K562 (cell line): ENCODE results near the gene GARNL3. TPM values are rescaled to one million over a fixed set of nuclear protein-coding genes. Genes with fewer than 3 reads are reported as not detected.
A peak's percentile ranks its signal among the peaks of the same experiment; 100 is the strongest.

Experiments
- ATAC-seq: fragments of 200-7000 bp; cut with Tn5 transposase; 3 replicates; pipeline ENCODE4 v1.9.1; 2020; ENCODE audit warnings: moderate library complexity
- BruUV-seq: library from RNA; stranded (reverse); fragments of 400-500 nt; replicated peaks from 2 replicates; lab custom pipeline; 2021; lab: Mats Ljungman, UMichigan
- CTCF ChIA-PET: fragments of 300-600 bp; formaldehyde crosslinking; extraction: SDS; loops from one replicate; lab custom pipeline; 2021; ENCODE audit warnings: low intra/inter-chr PET ratio; lab: Yijun Ruan, JAX
- POLR2A ChIA-PET: fragments of 300-600, 350-650 bp; sonication (Branson Sonifier 250); formaldehyde crosslinking; extraction: SDS; loops from one replicate; lab custom pipeline; 2021; ENCODE audit warnings: antibody characterized with exemption, inconsistent platforms; lab: Yijun Ruan, JAX
- DNase-seq, 4 experiments: peaks; one replicate each; pipeline versions ENCODE4 v3.0.0 to v3.0.0-alpha.2; 2011 to 2018; ENCODE audit warnings: low spot score in 3 of 4, mixed read lengths in 3 of 4; ENCODE audit errors: extremely low read depth in 1 of 4
- FAIRE-seq: peaks from 2 replicates; lab custom pipeline; 2011; peaks lifted over from hg19 to GRCh38; lab: Jason Lieb, UNC
- H2AFZ ChIP-seq: 2 replicates; pipeline ENCODE4 v1.6.0; 2011; ENCODE audit warnings: low read depth, low read length, control low read depth, inconsistent platforms
- H3K27ac ChIP-seq: fragments of 200-600 bp; 3 replicates; pipeline ENCODE4 v1.8.0; 2011; ENCODE audit warnings: low read depth, mild to moderate bottlenecking, control low read depth, inconsistent platforms, low read length, moderate library complexity, mixed read lengths; ENCODE audit errors: extremely low read depth
- H3K27me3 ChIP-seq, 2 experiments: fragments of 300-600 bp in 1 of 2; 2 replicates in 1 of 2; 3 replicates in 1 of 2; pipeline versions ENCODE4 v1.6.0 to v1.8.0; 2011; ENCODE audit warnings: inconsistent platforms in 2 of 2, low read length in 2 of 2, mild to moderate bottlenecking in 1 of 2, mixed read lengths in 1 of 2, moderate library complexity in 1 of 2; ENCODE audit not compliant: control insufficient read depth in 2 of 2, insufficient read depth in 2 of 2
- H3K36me3 ChIP-seq: fragments of 300-600 bp; 3 replicates; pipeline ENCODE4 v1.8.0; 2011; ENCODE audit warnings: mild to moderate bottlenecking, low read length, inconsistent platforms; ENCODE audit not compliant: control insufficient read depth, insufficient read depth
- H3K4me1 ChIP-seq, 2 experiments: fragments of 200-600 bp in 1 of 2; replicated peaks in 1 of 2; 2 replicates in 1 of 2; 3 replicates in 1 of 2; pipeline versions ENCODE4 v1.5.1 to v1.8.0; 2011; ENCODE audit warnings: inconsistent platforms in 2 of 2, low read length in 2 of 2, mild to moderate bottlenecking in 1 of 2, mixed read lengths in 1 of 2, moderate library complexity in 1 of 2; ENCODE audit not compliant: control insufficient read depth in 2 of 2, insufficient read depth in 2 of 2
- H3K4me2 ChIP-seq: 2 replicates; pipeline ENCODE4 v1.6.1; 2011; ENCODE audit warnings: low read length, control low read depth, inconsistent platforms, mixed read lengths; ENCODE audit not compliant: insufficient read depth
- H3K4me3 ChIP-seq: fragments of 200-600 bp; sonication (generic), shearing (Covaris generic); 2 replicates; pipeline ENCODE4 v1.5.1; 2016; ENCODE audit warnings: control low read depth, inconsistent platforms
- H3K79me2 ChIP-seq: fragments of 200-600 bp; 3 replicates; pipeline ENCODE4 v1.8.0; 2011; ENCODE audit warnings: low read length, inconsistent platforms; ENCODE audit not compliant: control insufficient read depth, insufficient read depth
- H3K9ac ChIP-seq, 2 experiments: 2 replicates each; pipeline versions ENCODE4 v1.6.0 to v1.6.1; 2011; ENCODE audit warnings: low read depth in 2 of 2, low read length in 2 of 2, control low read depth in 1 of 2, inconsistent platforms in 1 of 2, mild to moderate bottlenecking in 1 of 2, mixed read lengths in 1 of 2; ENCODE audit not compliant: insufficient read depth in 1 of 2
- H3K9me1 ChIP-seq: one replicate; pipeline ENCODE4 v1.6.0; 2011; ENCODE audit warnings: inconsistent platforms, mild to moderate bottlenecking, low read length, moderate library complexity; ENCODE audit not compliant: control insufficient read depth, insufficient read depth
- H3K9me3 ChIP-seq: replicated peaks from 2 replicates; pipeline ENCODE4 v1.5.1; 2011; ENCODE audit warnings: low read depth, low read length, inconsistent platforms; ENCODE audit not compliant: control insufficient read depth, insufficient read depth
- H4K20me1 ChIP-seq: replicated peaks from 2 replicates; pipeline ENCODE4 v1.6.1; 2011; ENCODE audit warnings: low read length, inconsistent platforms, mixed read lengths; ENCODE audit not compliant: control insufficient read depth, insufficient read depth
- CHD4 ChIP-seq: fragments of 200-600 bp; sonication (generic); IDR thresholded peaks from 3 replicates; pipeline ENCODE4 v1.6.1; 2012; ENCODE audit warnings: low read depth, mild to moderate bottlenecking, mixed read lengths, low read length, inconsistent platforms; ENCODE audit not compliant: insufficient read depth, insufficient replicate concordance, poor library complexity, severe bottlenecking
- GATA2 ChIP-seq: sonication (generic); formaldehyde crosslinking; IDR thresholded peaks from 2 replicates; pipeline ENCODE4 v1.4.0; 2020; ENCODE audit warnings: mild to moderate bottlenecking, missing genetic modification reagents
- MAFF ChIP-seq: IDR thresholded peaks from 2 replicates; pipeline ENCODE4 v1.6.1; 2012; ENCODE audit warnings: low read length, improper control_type of control experiment
- NONO ChIP-seq, 2 experiments: fragments of 200-400 bp in 1 of 2; fragments of 450-650 bp in 1 of 2; formaldehyde crosslinking in 1 of 2; IDR thresholded peaks; 2 replicates each; pipeline ENCODE4 v1.6.1; 2017; ENCODE audit warnings: low read depth in 2 of 2, mild to moderate bottlenecking in 2 of 2, moderate library complexity in 2 of 2, low read length in 1 of 2
- OTX1 ChIP-seq: fragments of 450-650 bp; formaldehyde crosslinking; IDR thresholded peaks from 2 replicates; pipeline ENCODE4 v1.4.0; 2022; ENCODE audit warnings: mild to moderate bottlenecking
- TRIM28 ChIP-seq: fragments of 450-650 bp; IDR thresholded peaks from 2 replicates; pipeline ENCODE4 v1.6.1; 2017
- ZNF316 ChIP-seq: fragments of 450-650 bp; IDR thresholded peaks from 2 replicates; pipeline ENCODE4 v1.6.1; 2016
- ZNF41 ChIP-seq: fragments of 250-450 bp; sonication (Bioruptor Pico); conservative IDR thresholded peaks from 2 replicates; pipeline ENCODE4 v1.4.0; 2020; ENCODE audit warnings: mild to moderate bottlenecking
- WGBS: fragments of 100-300 bp; shearing (Covaris generic); methylation state at CpG from one replicate; pipeline ENCODE4 v1.1.6; 2016; ENCODE audit warnings: low coverage, mixed read lengths; ENCODE audit not compliant: insufficient coverage; ENCODE audit errors: missing lambda C conversion rate; 5-methylcytosine and 5-hydroxymethylcytosine counted together
- in situ Hi-C: fragments of 300-500 bp; cut with MboI; formaldehyde crosslinking; loops from 4 replicates; pipeline ENCODE4 v1.15.0; 2018; ENCODE audit warnings: inconsistent platforms, mixed read lengths
- intact Hi-C: fragments of 100-400 bp; cut with micrococcal nuclease; formaldehyde crosslinking; loops from 2 replicates; pipeline ENCODE4 v1.14.2; 2022
- polyA plus RNA-seq, 8 experiments: library from polyadenylated mRNA; depleted of rRNA in 4 of 8; stranded (reverse) in 5 of 8; unstranded in 3 of 8; fragments of >200 nt; fragmentation: Nextera tagmentation in 2 of 8; fragmentation: Illumina TruSeq in 1 of 8; extraction: Ambion mirVana in 2 of 8; extraction: Trizol in 1 of 8; gene quantifications; 2 replicates each; pipeline versions ENCODE4 v1.2.1 to v1.2.3, GENCODE V29; 2011 to 2014; ENCODE audit warnings: inconsistent platforms in 1 of 8, missing spikeins in 1 of 8
- total RNA-seq, 7 experiments: library from RNA; depleted of rRNA in 6 of 7; stranded (reverse); fragments of >200 nt in 6 of 7; fragmentation: Illumina TruSeq in 2 of 7; extraction: Trizol in 2 of 7; gene quantifications; 2 replicates each; pipeline versions ENCODE4 v1.2.1 to v1.2.3, GENCODE V29; 2011 to 2021; ENCODE audit warnings: low replicate concordance in 1 of 7
- TF ChIP-seq, protein P1 (sequence below), 2 experiments: fragments of 450-650 bp; conservative IDR thresholded peaks; 2 replicates each; pipeline ENCODE4 v1.6.1; 2017; ENCODE audit warnings: mild to moderate bottlenecking in 2 of 2, moderate library complexity in 2 of 2
- TF ChIP-seq, protein P2 (sequence below), 2 experiments: fragments of 450-650 bp; IDR thresholded peaks; 2 replicates each; pipeline ENCODE4 v1.6.1; 2018; ENCODE audit warnings: mild to moderate bottlenecking in 2 of 2, low read depth in 1 of 2; ENCODE audit not compliant: partially characterized antibody in 2 of 2
- TF ChIP-seq, protein P3 (sequence below): fragments of 250-450 bp; sonication (Bioruptor Pico); IDR thresholded peaks from 2 replicates; pipeline ENCODE4 v1.8.0; 2022; ENCODE audit warnings: moderate library complexity, mild to moderate bottlenecking, inconsistent platforms

Gene GARNL3
- total and polyA plus RNA-seq, 9 of the 15 experiments (the other 6 are each of a cell fraction or from before 2014, with no cell fraction given), result 0.35 to 2.7 (median 1.6) TPM

- TF ChIP-seq, protein P1, sequence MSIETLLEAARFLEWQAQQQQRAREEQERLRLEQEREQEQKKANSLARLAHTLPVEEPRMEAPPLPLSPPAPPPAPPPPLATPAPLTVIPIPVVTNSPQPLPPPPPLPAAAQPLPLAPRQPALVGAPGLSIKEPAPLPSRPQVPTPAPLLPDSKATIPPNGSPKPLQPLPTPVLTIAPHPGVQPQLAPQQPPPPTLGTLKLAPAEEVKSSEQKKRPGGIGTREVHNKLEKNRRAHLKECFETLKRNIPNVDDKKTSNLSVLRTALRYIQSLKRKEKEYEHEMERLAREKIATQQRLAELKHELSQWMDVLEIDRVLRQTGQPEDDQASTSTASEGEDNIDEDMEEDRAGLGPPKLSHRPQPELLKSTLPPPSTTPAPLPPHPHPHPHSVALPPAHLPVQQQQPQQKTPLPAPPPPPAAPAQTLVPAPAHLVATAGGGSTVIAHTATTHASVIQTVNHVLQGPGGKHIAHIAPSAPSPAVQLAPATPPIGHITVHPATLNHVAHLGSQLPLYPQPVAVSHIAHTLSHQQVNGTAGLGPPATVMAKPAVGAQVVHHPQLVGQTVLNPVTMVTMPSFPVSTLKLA (conservative IDR thresholded peaks at IDR 0.05), result 0 out of 4 replicates have a peak, but pooled peaks of 1 of the 2 experiments have one; percentile 28
These were observed 157.7 kb downstream of the GARNL3 start (continued) for GRCh38 chr9:127422133-127422782.

- Histone ChIP-seq H3K9ac (peak overlapping the region; percentile 66 to 84; a peak in 2 of 4 replicates), H3K4me3 (peak overlapping the region; percentile 87), H3K4me2 (peak overlapping the region; percentile 97), H3K9me3 (no peaks in the 10 kb centered on the region), H3K27me3 (no peaks in the 10 kb centered on the region), H4K20me1 (0 out of 2 replicates have a peak, but pooled peaks cover 4% of the 10 kb centered on the region), H3K79me2 (peaks cover 41% of the 10 kb centered on the region), H3K36me3 (peaks cover 3% of the 10 kb centered on the region; the same call in 2 of the 3 replicates), H3K9me1 (no peaks in the 10 kb centered on the region), H3K4me1 (peaks cover 32 to 40% of the 10 kb centered on the region in 2 experiments), H3K27ac (peak overlapping the region; percentile 6; the same call in 1 of the 3 replicates), H2AFZ (0 out of 2 replicates have a peak overlapping the region, but pooled peaks have one; percentile 94)
- DNase-seq, result no peak
- no TSS peak for BruUV-seq
- 26% methylated on average over 6 of the region's 6 CpGs for WGBS
- FAIRE-seq, result no peak
- CTCF ChIA-PET, result no interaction called here
- POLR2A ChIA-PET, result interaction anchor here (0.7 to 2.5 kb wide), 3 partner anchors 23 to 198 kb away, joined by 3 to 30 read pairs (median 4); no protein-coding TSS in a partner anchor
- intact Hi-C loops (loop anchor here (10.0 kb wide), 1 partner anchor 198 kb away; no protein-coding TSS in a partner anchor), in situ Hi-C loops (no loop called here)
- no peak for ATAC-seq
- TF ChIP-seq MAFF (peak; percentile 51), ZNF316 (peak; percentile 83), NONO (IDR thresholded peaks at IDR 0.05; ENCODE audit: low read depth in 2 of 2, low read length in 1 of 2) (no peak), CHD4 (no peak), ZNF41 (no peak), TRIM28 (no peak), GATA2 (no peak), OTX1 (CRISPR knock-in tag) (no peak)
- TF ChIP-seq, protein P2, sequence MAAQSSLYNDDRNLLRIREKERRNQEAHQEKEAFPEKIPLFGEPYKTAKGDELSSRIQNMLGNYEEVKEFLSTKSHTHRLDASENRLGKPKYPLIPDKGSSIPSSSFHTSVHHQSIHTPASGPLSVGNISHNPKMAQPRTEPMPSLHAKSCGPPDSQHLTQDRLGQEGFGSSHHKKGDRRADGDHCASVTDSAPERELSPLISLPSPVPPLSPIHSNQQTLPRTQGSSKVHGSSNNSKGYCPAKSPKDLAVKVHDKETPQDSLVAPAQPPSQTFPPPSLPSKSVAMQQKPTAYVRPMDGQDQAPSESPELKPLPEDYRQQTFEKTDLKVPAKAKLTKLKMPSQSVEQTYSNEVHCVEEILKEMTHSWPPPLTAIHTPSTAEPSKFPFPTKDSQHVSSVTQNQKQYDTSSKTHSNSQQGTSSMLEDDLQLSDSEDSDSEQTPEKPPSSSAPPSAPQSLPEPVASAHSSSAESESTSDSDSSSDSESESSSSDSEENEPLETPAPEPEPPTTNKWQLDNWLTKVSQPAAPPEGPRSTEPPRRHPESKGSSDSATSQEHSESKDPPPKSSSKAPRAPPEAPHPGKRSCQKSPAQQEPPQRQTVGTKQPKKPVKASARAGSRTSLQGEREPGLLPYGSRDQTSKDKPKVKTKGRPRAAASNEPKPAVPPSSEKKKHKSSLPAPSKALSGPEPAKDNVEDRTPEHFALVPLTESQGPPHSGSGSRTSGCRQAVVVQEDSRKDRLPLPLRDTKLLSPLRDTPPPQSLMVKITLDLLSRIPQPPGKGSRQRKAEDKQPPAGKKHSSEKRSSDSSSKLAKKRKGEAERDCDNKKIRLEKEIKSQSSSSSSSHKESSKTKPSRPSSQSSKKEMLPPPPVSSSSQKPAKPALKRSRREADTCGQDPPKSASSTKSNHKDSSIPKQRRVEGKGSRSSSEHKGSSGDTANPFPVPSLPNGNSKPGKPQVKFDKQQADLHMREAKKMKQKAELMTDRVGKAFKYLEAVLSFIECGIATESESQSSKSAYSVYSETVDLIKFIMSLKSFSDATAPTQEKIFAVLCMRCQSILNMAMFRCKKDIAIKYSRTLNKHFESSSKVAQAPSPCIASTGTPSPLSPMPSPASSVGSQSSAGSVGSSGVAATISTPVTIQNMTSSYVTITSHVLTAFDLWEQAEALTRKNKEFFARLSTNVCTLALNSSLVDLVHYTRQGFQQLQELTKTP (IDR thresholded peaks at IDR 0.05; ENCODE audit: low read depth in 1 of 2, partially characterized antibody in 2 of 2), result no peak
- TF ChIP-seq, protein P3, sequence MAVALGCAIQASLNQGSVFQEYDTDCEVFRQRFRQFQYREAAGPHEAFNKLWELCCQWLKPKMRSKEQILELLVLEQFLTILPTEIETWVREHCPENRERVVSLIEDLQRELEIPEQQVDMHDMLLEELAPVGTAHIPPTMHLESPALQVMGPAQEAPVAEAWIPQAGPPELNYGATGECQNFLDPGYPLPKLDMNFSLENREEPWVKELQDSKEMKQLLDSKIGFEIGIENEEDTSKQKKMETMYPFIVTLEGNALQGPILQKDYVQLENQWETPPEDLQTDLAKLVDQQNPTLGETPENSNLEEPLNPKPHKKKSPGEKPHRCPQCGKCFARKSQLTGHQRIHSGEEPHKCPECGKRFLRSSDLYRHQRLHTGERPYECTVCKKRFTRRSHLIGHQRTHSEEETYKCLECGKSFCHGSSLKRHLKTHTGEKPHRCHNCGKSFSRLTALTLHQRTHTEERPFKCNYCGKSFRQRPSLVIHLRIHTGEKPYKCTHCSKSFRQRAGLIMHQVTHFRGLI, result no peak
These were observed 158.2 kb downstream of the GARNL3 start for GRCh38 chr9:127422787-127423186.
